ENCODE data around the gene CENATAC.

- TF ChIP-seq, protein P1, sequence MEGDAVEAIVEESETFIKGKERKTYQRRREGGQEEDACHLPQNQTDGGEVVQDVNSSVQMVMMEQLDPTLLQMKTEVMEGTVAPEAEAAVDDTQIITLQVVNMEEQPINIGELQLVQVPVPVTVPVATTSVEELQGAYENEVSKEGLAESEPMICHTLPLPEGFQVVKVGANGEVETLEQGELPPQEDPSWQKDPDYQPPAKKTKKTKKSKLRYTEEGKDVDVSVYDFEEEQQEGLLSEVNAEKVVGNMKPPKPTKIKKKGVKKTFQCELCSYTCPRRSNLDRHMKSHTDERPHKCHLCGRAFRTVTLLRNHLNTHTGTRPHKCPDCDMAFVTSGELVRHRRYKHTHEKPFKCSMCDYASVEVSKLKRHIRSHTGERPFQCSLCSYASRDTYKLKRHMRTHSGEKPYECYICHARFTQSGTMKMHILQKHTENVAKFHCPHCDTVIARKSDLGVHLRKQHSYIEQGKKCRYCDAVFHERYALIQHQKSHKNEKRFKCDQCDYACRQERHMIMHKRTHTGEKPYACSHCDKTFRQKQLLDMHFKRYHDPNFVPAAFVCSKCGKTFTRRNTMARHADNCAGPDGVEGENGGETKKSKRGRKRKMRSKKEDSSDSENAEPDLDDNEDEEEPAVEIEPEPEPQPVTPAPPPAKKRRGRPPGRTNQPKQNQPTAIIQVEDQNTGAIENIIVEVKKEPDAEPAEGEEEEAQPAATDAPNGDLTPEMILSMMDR (IDR thresholded peaks at IDR 0.05; ENCODE audit: low read length), result no peak
- no peak for TF ChIP-seq EZH2 (IDR thresholded peaks at IDR 0.05; ENCODE audit: borderline replicate concordance, low read length)
These were observed 8.7 kb downstream of the CENATAC start for GRCh38 chr11:119006656-119007055.
